T47D (cell line): Measurements from ENCODE around the gene ADAMTS14.
A peak's percentile ranks its signal among the peaks of the same experiment; 100 is the strongest.

Experiments
- DNase-seq, 2 experiments: peaks; one replicate each; pipeline versions ENCODE4 v3.0.0 to v3.0.0-alpha.2; 2011 to 2012; ENCODE audit warnings: low read depth in 1 of 2, low spot score in 1 of 2
- JUND ChIP-seq: IDR thresholded peaks from 2 replicates; pipeline ENCODE4 v1.6.1; 2012; ENCODE audit warnings: low read depth
- in situ Hi-C: cut with HindIII; loops from 2 replicates; pipeline ENCODE4 v1.10.0; 2016; ENCODE audit warnings: low sequenced_read_pairs, low pct_unique_long_range_greater_than_20kb

ADAMTS14 gene

DNA sequence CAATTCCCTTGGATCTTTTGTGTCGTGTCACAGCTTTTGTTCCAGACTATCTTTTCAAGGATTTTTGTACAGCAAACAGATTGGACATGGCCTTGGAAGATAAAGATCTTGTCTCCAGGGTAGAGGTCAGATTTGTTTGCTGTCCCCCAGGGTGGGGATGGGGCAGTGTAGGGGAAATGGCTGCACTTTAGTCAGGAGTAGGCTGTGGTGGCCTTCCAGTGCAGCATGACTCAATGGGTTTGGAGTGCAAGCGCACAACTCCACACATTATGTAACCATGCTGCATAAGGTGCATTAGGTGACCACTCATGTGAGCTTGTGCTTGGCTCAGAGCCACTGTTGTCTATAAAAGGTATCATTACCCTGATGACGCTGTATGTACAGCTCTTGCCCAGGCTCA is 23.9 kb upstream of the ADAMTS14 start:
- no peak for TF ChIP-seq JUND
- DNase-seq: peak in 1 of 2 experiments; percentile 40
- in situ Hi-C loops: no loop called here

- no peak for TF ChIP-seq JUND
- DNase-seq: no peak
- in situ Hi-C loops: no loop called here
These were observed 22.8 kb upstream of the ADAMTS14 start for GRCh38 chr10:70649526-70649925.

DNA sequence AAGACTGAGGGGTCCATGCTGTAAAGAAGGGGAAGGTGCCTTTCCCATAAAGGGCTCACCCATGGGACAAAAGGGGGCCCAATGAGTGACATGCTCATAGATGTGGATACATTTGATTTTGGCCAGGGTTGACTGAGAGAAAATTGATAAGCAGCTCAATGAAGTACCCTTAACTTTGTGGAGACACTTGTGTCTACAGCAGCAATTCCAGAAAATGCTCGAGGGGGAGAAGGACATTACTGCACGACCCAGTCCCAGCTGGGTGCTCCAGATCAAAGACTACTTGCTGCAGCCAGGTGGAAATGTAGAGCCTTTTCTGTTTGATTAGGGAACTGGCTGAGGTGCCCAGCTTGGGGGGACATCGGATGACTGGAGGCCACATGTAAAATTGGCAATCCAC is 22.2 kb upstream of the ADAMTS14 start:
- in situ Hi-C loops: no loop called here
- no peak for DNase-seq
- no peak for TF ChIP-seq JUND

DNA sequence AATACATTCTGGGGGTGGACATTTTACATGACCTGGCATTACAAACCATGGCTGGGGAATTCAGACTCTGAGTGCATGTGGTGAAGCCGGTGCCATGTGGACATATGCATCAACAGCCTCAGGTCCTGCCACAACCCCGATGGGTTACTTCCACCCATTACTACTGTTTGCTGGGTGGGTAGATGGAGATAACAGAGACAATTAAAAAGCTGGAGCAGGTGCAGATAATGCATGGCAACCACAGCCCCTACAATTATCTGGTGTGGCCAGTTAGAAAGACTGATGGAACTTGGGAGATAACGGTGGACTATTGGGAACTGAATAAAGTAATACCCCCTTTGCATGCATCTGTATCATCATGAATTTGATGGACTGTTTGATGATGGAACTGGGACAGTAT is 21.6 kb upstream of the ADAMTS14 start:
- DNase-seq: no peak
- in situ Hi-C loops: no loop called here
- TF ChIP-seq JUND: no peak

- TF ChIP-seq JUND: no peak
- DNase-seq: peak in 1 of 2 experiments; percentile 25
- in situ Hi-C loops: no loop called here
These were observed 20.6 kb upstream of the ADAMTS14 start for GRCh38 chr10:70651661-70652060.

GRCh38 chr10:70652761-70653657 is 19.3 kb upstream of the ADAMTS14 start:
- in situ Hi-C loops: no loop called here
- TF ChIP-seq JUND: no peak
- DNase-seq: no peak

DNA sequence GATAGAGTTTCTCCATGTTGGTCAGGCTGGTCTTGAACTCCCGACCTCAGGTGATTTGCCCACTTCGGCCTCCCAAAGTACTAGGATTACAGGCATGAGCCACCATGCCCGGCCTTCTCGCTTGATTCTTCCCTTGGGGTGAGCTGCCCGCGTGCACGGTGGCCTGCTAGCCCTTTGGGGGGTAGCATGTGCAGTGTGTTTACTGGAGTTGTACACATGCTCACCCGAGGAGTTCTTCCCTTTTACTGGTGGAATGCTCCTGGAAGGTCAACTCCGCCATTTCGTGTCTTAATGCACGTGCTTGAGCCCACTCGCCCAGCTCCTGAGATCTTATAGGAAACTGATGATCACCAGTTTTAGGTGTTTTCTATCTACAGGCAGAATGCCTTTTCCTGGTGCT is 17.0 kb upstream of the ADAMTS14 start:
- no peak for DNase-seq
- in situ Hi-C loops: no loop called here

GRCh38 chr10:70656489-70656888 is 15.8 kb upstream of the ADAMTS14 start:
- DNase-seq: no peak
- TF ChIP-seq JUND: no peak
- in situ Hi-C loops: no loop called here

More for the DNA sequence above, 17.0 kb upstream of the ADAMTS14 start:
- no peak for TF ChIP-seq JUND

DNA sequence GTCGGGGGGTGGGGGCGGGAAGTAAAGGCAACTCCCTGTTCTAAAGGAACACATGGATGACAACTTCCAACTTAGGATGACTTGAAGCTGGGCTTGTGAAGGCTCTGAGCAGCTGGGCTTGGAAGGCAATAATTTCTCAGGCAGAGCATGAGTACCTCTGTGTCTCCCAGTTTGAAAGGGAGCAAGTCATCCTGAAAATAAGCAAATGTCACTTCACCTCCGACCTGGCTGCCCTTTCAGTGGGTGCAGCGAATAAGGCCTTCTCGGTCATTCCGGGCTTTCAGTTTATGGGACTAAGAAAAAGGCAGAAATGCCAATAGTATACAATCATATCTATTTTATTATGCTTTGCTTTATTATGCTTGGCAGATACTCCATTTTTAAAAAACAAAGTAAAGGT is 15.3 kb upstream of the ADAMTS14 start:
- no peak for TF ChIP-seq JUND
- in situ Hi-C loops: no loop called here
- DNase-seq: no peak

GRCh38 chr10:70658582-70659136 is 13.6 kb upstream of the ADAMTS14 start:
- in situ Hi-C loops: no loop called here
- no peak for TF ChIP-seq JUND

GRCh38 chr10:70659306-70659705 is 13.0 kb upstream of the ADAMTS14 start:
- in situ Hi-C loops: no loop called here
- no peak for TF ChIP-seq JUND

More at GRCh38 chr10:70658582-70659136, 13.6 kb upstream of the ADAMTS14 start:
- DNase-seq: no peak

GRCh38 chr10:70660722-70661121 is 11.6 kb upstream of the ADAMTS14 start:
- in situ Hi-C loops: no loop called here
- no peak for DNase-seq
- no peak for TF ChIP-seq JUND

More at GRCh38 chr10:70659306-70659705, 13.0 kb upstream of the ADAMTS14 start:
- no peak for DNase-seq

DNA sequence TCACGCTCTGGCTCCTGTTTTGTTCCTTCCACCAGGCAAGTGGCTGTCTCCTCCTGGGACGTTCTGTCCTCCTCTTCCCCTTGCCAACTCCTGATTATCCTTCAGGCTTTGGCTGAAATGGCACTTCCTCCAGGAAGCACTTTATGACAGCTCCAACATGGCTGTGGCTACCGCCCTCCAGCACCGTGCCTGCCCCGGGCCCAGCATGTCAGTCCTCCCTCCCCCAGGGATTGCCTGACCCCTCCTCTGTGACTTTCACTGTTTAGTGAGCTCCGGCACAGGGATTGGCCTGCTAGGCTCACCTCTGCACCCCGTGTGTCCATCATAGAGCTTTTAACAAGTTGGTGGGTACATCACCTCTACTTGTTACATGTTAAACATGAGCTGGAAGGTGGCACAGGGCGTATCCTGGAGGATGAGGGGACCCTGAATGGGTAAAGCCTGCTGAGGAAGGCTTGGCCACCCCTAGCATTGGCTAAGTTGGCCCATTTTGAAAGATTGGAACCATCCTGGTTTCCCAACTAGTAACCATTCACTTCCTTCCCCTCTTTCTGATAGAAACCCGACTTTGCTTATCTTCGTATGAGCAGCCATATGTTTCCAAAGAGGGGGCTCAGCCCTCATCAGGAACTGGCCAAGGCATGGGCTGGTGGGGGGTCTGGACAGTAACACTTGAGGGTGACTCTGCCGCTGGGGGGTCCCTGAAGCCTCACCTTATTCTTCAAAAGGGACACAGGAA is 10.5 kb upstream of the ADAMTS14 start:
- in situ Hi-C loops: no loop called here
- DNase-seq: no peak
- TF ChIP-seq JUND: no peak
